ENCODE measurements around the gene ZNF701. TPM values are rescaled to one million over a fixed set of nuclear protein-coding genes. Genes with fewer than 3 reads are reported as not detected.
"Not testable (repeated sequence)": the region's sequence is repeated elsewhere in the genome, so short reads cannot be mapped to it uniquely, and the experiment has no call there.

Gene ZNF701
- total and polyA plus RNA-seq, 7 experiments from 2014 or later, result 11.7 to 43.3 (median 20.7) TPM

DNA sequence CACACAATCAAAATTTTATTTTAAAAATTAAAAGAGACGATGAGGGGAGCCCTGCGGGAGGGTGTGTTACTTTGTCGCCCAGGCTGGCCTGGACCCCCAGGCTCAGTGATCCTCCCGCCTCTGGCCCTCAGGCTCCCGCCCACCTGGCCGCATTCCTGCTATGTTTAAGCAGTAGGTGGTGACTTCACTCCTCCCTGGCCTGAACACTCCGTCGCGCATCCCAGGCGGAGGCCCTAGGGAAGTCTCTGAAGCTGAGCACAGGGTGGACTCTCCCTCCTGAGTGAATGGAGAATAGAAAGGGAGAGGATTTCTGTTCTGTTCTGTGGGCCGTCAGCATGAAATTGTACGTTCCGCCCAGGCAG is 468 bp upstream of the ZNF701 start:
- H3K27me3 Mint-ChIP-seq; H3K27me3 ChIP-seq (ENCODE audit: control insufficient read depth in 2 of 2, insufficient read depth in 2 of 2, low read length in 2 of 2); POLR2A ChIA-PET; intact Hi-C loops (cut with micrococcal nuclease); CTCF ChIA-PET: not testable (repeated sequence)
- peak overlapping the region; percentile 44 for H3K27ac ChIP-seq (ENCODE audit: low read depth, low read length)
- peaks cover 10 to 13% of the 10 kb centered on the region in 2 donors for H3K4me1 ChIP-seq (ENCODE audit: control insufficient read depth in 2 of 2, insufficient read depth in 2 of 2, low read length in 2 of 2)
- peak overlapping the region; percentile 78 for H3K4me3 ChIP-seq (ENCODE audit: low read length)
- ATAC-seq (peak; percentile 0), DNase-seq (peak in 1 of 9 donors; percentile 5)
- H3K4me1 Mint-ChIP-seq, result peaks cover 9 to 42% (median 37%) of the 10 kb centered on the region in 7 donors
- H3K36me3 ChIP-seq (ENCODE audit: control insufficient read depth in 2 of 3, insufficient read depth in 3 of 3, low read length in 3 of 3), result peaks cover 5 to 32% (median 10%) of the 10 kb centered on the region in 3 experiments
- peaks cover 20 to 70% (median 49%) of the 10 kb centered on the region in 5 donors for H3K36me3 Mint-ChIP-seq
- H3K27ac Mint-ChIP-seq, result peak overlapping the region in 8 of 9 donors; percentile 92 to 98 (median 94)
- H3K9me3 Mint-ChIP-seq, result peaks cover 6 to 83% (median 44%) of the 10 kb centered on the region in 11 donors
- H3K9me3 ChIP-seq (ENCODE audit: control insufficient read depth in 2 of 3, low read length in 3 of 3), result peaks cover 0 to 34% (median 3%) of the 10 kb centered on the region in 3 experiments
- peak overlapping the region; percentile 88 to 99 (median 94) for H3K4me3 Mint-ChIP-seq

DNA sequence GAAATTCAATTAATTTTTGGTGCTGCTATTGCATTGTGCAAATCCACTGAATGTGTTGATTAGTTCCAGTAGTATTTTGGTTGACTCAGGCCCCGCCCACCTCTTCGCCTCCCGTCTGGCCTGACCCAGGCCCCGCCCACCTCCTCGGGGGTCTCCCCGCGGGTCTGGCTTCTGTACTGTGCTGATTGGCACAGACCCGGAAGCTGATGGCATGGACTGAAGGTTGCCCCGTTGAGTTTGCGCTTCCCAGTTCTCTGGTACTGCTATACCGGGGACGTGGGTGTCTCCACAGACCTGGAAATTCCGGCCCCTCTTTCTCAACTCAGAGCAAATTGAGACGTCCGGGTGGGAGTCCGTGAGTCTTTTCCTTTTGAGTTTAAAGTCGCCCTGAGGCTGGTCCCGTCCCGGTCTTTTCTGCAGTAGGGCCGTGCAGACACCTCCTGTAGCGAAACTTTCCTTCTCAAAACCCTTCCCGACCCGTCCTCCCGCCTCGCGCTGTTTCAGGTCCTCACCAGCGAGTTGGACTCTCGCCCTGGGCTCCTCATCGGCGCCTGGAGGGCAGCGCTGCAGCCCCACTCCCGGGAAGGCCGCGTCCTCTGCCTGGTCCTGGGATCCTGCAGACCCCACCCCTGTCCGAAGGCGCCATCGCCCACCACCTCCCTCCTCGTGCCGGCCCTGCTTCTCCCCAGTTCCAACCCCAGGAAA is 14.8 kb downstream of the ZNF701 start:
- no peaks in the 10 kb centered on the region for H3K27me3 Mint-ChIP-seq
- no peak for ATAC-seq
- CTCF ChIA-PET, result no interaction called here
- POLR2A ChIA-PET, result no interaction called here
- H3K36me3 Mint-ChIP-seq, result peaks cover 34 to 79% (median 72%) of the 10 kb centered on the region in 5 donors
- H3K4me3 Mint-ChIP-seq, result no peak overlapping the region
- peaks cover 16 to 75% (median 24%) of the 10 kb centered on the region in 3 experiments for H3K36me3 ChIP-seq (ENCODE audit: control insufficient read depth in 2 of 3, insufficient read depth in 3 of 3, low read length in 3 of 3)
- peaks cover 7 to 88% (median 39%) of the 10 kb centered on the region in 3 experiments for H3K9me3 ChIP-seq (ENCODE audit: control insufficient read depth in 2 of 3, low read length in 3 of 3)
- H3K27me3 ChIP-seq (ENCODE audit: control insufficient read depth in 2 of 2, insufficient read depth in 2 of 2, low read length in 2 of 2), result no peaks in the 10 kb centered on the region
- no peaks in the 10 kb centered on the region for H3K4me1 Mint-ChIP-seq
- H3K4me1 ChIP-seq (ENCODE audit: control insufficient read depth in 2 of 2, insufficient read depth in 2 of 2, low read length in 2 of 2), result no peaks in the 10 kb centered on the region
- H3K27ac Mint-ChIP-seq, result no peak overlapping the region
- H3K27ac ChIP-seq (ENCODE audit: low read depth, low read length), result no peak overlapping the region
- intact Hi-C loops (cut with micrococcal nuclease), result no loop called here
- peaks cover 0 to 94% (median 59%) of the 10 kb centered on the region in 11 donors for H3K9me3 Mint-ChIP-seq
- no peak for DNase-seq
- no peak overlapping the region for H3K4me3 ChIP-seq (ENCODE audit: low read length)

GRCh38 chr19:52585604-52586003 is 15.5 kb downstream of the ZNF701 start:
- H3K9me3 Mint-ChIP-seq, result peaks cover 0 to 96% (median 61%) of the 10 kb centered on the region in 11 donors

GRCh38 chr19:52590728-52591127 is 20.6 kb downstream of the ZNF701 start:
- Histone ChIP-seq H3K4me1 (ENCODE audit: control insufficient read depth in 2 of 2, insufficient read depth in 2 of 2, low read length in 2 of 2) (no peaks in the 10 kb centered on the region), H3K36me3 (ENCODE audit: control insufficient read depth in 2 of 3, insufficient read depth in 3 of 3, low read length in 3 of 3) (peaks cover 0 to 39% (median 0%) of the 10 kb centered on the region in 3 experiments), H3K4me3 (ENCODE audit: low read length) (no peak overlapping the region), H3K27ac (ENCODE audit: low read depth, low read length) (no peak overlapping the region), H3K27me3 (ENCODE audit: control insufficient read depth in 2 of 2, insufficient read depth in 2 of 2, low read length in 2 of 2) (no peaks in the 10 kb centered on the region), H3K9me3 (ENCODE audit: control insufficient read depth in 2 of 3, low read length in 3 of 3) (peaks cover 0 to 39% (median 3%) of the 10 kb centered on the region in 3 experiments)
- POLR2A ChIA-PET, result interaction anchor here (0.6 kb wide), 1 partner anchor 64 kb away, joined by 4 read pairs; no protein-coding TSS in a partner anchor
- H3K9me3 Mint-ChIP-seq, result peaks cover 0 to 83% (median 36%) of the 10 kb centered on the region in 11 donors
- H3K36me3 Mint-ChIP-seq, result peaks cover 17 to 81% (median 60%) of the 10 kb centered on the region in 5 donors
- intact Hi-C loops (cut with micrococcal nuclease), result no loop called here
- ATAC-seq (no peak), DNase-seq (no peak)
- no peak overlapping the region for H3K4me3 Mint-ChIP-seq
- CTCF ChIA-PET, result no interaction called here
- H3K27me3 Mint-ChIP-seq, result no peaks in the 10 kb centered on the region
- no peaks in the 10 kb centered on the region for H3K4me1 Mint-ChIP-seq
- H3K27ac Mint-ChIP-seq, result no peak overlapping the region

More at GRCh38 chr19:52585604-52586003, 15.5 kb downstream of the ZNF701 start:
- Histone ChIP-seq H3K27ac (ENCODE audit: low read depth, low read length) (no peak overlapping the region), H3K4me3 (ENCODE audit: low read length) (no peak overlapping the region), H3K9me3 (ENCODE audit: control insufficient read depth in 2 of 3, low read length in 3 of 3) (peaks cover 7 to 86% (median 34%) of the 10 kb centered on the region in 3 experiments), H3K4me1 (ENCODE audit: control insufficient read depth in 2 of 2, insufficient read depth in 2 of 2, low read length in 2 of 2) (no peaks in the 10 kb centered on the region), H3K27me3 (ENCODE audit: control insufficient read depth in 2 of 2, insufficient read depth in 2 of 2, low read length in 2 of 2) (no peaks in the 10 kb centered on the region), H3K36me3 (ENCODE audit: control insufficient read depth in 2 of 3, insufficient read depth in 3 of 3, low read length in 3 of 3) (peaks cover 16 to 71% (median 19%) of the 10 kb centered on the region in 3 experiments)
- intact Hi-C loops (cut with micrococcal nuclease), result no loop called here
- H3K4me3 Mint-ChIP-seq, result peak overlapping the region in 1 of 10 donors; percentile 29
- H3K27me3 Mint-ChIP-seq, result no peaks in the 10 kb centered on the region
- ChIA-PET POLR2A (no interaction called here), CTCF (no interaction called here)
- no peaks in the 10 kb centered on the region for H3K4me1 Mint-ChIP-seq
- peaks cover 37 to 81% (median 73%) of the 10 kb centered on the region in 5 donors for H3K36me3 Mint-ChIP-seq
- no peak overlapping the region for H3K27ac Mint-ChIP-seq
- ATAC-seq (no peak), DNase-seq (no peak)

DNA sequence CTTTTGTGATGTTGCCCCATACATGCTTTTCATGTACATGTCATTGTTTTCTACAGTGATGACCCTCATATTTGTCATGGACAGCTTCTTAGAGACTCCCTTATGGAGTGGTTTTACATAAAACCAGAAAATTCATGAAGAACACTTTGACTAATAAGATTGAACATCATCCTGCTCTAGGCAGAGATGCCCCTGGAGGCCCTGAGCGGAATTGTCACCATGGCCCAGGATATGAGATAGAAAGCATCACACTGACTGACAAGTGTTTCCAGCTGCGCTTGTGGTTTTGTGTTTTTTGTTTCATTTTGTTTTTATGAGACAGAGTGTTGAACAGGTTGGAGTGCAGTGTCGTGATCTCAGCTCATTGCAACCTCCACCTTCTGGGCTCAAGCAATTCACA is 22.2 kb downstream of the ZNF701 start:
- H3K4me3 Mint-ChIP-seq, result no peak overlapping the region
- Histone ChIP-seq H3K4me1 (ENCODE audit: control insufficient read depth in 2 of 2, insufficient read depth in 2 of 2, low read length in 2 of 2) (no peaks in the 10 kb centered on the region), H3K36me3 (ENCODE audit: control insufficient read depth in 2 of 3, insufficient read depth in 3 of 3, low read length in 3 of 3) (peaks cover 0 to 34% (median 0%) of the 10 kb centered on the region in 3 experiments), H3K27me3 (ENCODE audit: control insufficient read depth in 2 of 2, insufficient read depth in 2 of 2, low read length in 2 of 2) (no peaks in the 10 kb centered on the region), H3K4me3 (ENCODE audit: low read length) (no peak overlapping the region), H3K9me3 (ENCODE audit: control insufficient read depth in 2 of 3, low read length in 3 of 3) (peaks cover 0 to 40% (median 0%) of the 10 kb centered on the region in 3 experiments), H3K27ac (ENCODE audit: low read depth, low read length) (no peak overlapping the region)
- H3K9me3 Mint-ChIP-seq, result peaks cover 0 to 84% (median 47%) of the 10 kb centered on the region in 11 donors
- H3K27me3 Mint-ChIP-seq, result no peaks in the 10 kb centered on the region
- no peak for ATAC-seq
- H3K27ac Mint-ChIP-seq, result no peak overlapping the region
- POLR2A ChIA-PET, result interaction anchor here (0.7 kb wide), 1 partner anchor 928 kb away, joined by 3 read pairs; no protein-coding TSS in a partner anchor
- CTCF ChIA-PET, result no interaction called here
- no peaks in the 10 kb centered on the region for H3K4me1 Mint-ChIP-seq
- peaks cover 29 to 85% (median 66%) of the 10 kb centered on the region in 5 donors for H3K36me3 Mint-ChIP-seq
- no peak for DNase-seq
- intact Hi-C loops (cut with micrococcal nuclease), result no loop called here

DNA sequence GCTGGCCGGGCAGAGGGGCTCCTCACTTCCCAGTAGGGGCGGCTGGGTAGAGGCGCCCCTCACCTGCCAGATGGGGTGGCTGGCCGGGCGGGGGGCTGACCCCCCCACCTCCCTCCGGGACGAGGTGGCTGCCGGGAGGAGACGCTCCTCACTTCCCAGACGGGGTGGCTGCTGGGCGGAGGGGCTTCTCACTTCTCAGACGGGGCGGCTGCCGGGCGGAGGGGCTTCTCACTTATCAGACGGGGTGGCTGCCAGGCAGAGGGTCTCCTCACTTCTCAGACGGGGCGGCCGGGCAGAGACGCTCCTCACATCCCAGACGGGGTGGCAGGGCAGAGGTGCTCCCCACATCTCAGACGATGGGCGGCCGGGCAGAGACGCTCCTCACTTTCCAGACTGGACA is 23.4 kb downstream of the ZNF701 start:
- H3K4me1 Mint-ChIP-seq; POLR2A ChIA-PET; DNase-seq; intact Hi-C loops (cut with micrococcal nuclease); H3K27me3 Mint-ChIP-seq; H3K4me3 Mint-ChIP-seq; H3K4me3 ChIP-seq (ENCODE audit: low read length); H3K4me1 ChIP-seq (ENCODE audit: control insufficient read depth in 2 of 2, insufficient read depth in 2 of 2, low read length in 2 of 2); H3K27me3 ChIP-seq (ENCODE audit: control insufficient read depth in 2 of 2, insufficient read depth in 2 of 2, low read length in 2 of 2); H3K27ac Mint-ChIP-seq; CTCF ChIA-PET; ATAC-seq; H3K27ac ChIP-seq (ENCODE audit: low read depth, low read length): not testable (repeated sequence)
- Histone ChIP-seq H3K9me3 (ENCODE audit: control insufficient read depth in 2 of 3, low read length in 3 of 3) (peaks cover 0 to 36% (median 0%) of the 10 kb centered on the region in 3 experiments), H3K36me3 (ENCODE audit: control insufficient read depth in 2 of 3, insufficient read depth in 3 of 3, low read length in 3 of 3) (peaks cover 0 to 34% (median 0%) of the 10 kb centered on the region in 3 experiments)
- Mint-ChIP-seq H3K9me3 (peaks cover 0 to 83% (median 44%) of the 10 kb centered on the region in 11 donors), H3K36me3 (peaks cover 24 to 86% (median 57%) of the 10 kb centered on the region in 5 donors)

Data from naive thymus-derived CD4-positive, alpha-beta T cell (primary cell).